Globus pallidus (tissue), 1 donor: Measurements from ENCODE around the gene IFITM10.
"Not testable (repeated sequence)": the region's sequence is repeated elsewhere in the genome, so short reads cannot be mapped to it uniquely, and the experiment has no call there.

Source experiments
- DNase-seq: peaks from one replicate; pipeline ENCODE4 v3.0.0-alpha.2; 2015; ENCODE audit warnings: low spot score

Gene IFITM10

DNA sequence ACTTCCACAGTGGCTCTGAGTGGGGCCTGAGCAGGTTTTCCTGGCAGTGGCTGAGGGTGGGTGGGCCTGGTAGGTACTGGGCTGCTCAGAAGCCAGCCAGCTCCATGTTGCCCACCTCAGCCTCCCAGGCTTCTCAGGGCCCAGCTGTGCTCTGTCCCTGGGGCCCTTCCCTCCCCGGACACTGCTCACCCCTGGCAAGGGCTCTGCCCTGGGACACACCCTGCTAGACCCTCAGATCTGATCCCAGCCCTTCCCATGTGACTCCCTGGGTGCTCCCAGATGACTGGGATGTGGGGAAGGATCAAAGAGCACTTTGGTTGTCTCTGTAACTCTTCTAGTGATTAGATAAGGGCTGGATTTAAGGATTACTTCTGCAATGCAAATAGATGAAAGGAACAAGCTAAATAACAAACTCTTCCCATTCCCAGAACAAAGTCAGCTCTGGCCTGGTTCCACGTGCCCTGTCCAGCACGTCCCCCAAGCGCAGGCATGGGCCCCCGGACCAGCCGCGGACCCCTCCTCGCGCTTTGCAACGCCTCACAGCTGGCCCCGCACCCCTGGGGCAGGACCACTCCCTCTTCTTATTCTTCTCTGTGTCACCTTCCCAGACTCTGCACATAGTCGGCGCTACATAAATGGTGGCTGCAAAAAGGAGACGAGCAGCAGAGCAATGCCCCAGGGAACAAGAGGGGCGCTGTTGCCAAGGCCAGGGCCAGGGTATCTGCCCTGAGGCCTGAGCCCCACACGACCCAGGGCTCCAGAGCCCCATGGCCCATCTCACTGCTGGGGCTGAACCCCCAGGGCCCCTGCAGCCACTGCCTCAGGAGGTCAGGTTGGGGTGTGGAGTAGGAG lies 59.1 kb downstream of the IFITM10 start:
- no peak for DNase-seq

DNA sequence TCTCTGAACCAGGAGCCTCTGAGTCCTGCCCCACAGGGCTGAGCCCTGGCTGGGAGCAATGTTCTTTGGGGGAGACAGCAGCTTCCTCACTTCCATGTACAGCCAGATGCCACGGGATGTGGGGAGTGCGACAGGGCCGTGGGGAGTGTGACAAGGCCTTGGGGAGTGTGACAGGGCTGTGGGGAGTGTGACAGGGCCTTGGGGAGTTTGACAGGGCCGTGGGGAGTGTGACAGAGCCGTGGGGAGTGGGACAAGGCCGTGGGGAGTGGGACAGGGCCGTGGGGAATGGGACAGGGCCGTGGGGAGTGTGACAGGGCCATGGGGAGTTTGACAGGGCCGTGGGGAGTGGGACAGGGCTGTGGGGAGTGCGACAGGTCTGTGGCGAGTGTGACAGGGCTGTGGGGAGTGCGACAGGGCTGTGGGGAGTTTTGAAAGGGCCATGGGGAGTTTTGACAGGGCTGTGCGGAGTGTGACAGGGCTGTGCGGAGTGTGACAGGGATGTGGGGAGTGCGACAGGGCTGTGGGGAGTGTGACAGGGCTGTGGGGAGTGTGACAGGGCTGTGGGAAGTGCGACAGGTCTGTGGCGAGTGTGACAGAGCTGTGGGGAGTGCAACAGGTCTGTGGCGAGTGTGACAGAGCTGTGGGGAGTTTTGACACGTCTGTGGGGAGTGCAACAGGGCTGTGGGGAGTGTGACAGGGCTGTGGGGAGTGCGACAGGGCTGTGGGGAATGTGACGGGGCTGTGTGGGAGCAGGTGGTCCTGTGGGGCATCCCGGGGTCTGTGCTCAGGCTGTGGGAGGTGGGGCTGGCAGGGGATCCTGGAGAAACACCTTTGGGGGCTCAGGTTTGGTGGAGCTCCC lies 60.0 kb downstream of the IFITM10 start:
- DNase-seq, result no peak

DNA sequence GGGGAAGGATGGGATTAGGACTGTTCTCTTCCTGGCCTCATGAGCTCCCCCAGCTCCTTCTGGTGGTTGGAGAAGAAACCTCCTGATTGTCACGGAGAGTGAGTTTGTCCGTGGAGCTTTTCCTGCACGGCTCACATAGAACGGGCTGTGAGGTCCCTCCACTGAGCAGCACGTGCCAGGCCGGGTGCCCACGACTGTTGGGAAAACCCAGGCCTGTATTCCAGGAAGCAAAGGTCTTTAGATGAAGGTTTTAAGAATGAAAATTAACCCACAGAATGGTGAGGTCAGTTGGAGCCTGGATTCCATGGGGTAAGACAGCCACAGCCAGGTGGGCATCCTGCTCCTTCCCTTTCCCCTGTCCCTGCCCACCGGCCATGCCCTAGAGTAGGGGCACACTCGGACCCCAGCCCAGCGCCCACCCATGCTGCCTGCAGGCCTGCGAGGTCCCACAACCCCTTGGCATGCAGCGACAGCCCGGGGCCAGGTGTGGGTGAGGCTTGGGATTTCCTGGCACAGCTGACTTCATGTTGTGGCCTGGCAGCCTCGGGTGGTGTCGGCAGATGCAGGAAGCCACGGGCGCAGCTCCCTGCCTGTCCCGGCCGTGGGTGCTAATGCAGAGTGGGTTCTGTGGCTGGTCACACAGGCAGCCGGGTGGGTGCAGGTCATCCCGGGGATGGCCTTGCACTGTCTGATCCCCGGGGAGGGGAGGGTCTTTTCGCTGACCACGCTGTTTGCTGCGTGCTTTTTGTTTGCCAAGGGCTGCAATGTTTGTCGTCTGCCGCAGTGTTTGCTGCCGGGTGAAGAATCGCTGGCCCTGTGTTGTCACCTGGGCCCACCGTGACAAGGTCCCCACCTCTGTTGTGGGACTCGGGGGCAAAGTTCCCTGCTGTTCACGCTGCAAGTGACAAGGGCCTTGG lies 60.9 kb downstream of the IFITM10 start:
- DNase-seq, result not testable (repeated sequence)

DNA sequence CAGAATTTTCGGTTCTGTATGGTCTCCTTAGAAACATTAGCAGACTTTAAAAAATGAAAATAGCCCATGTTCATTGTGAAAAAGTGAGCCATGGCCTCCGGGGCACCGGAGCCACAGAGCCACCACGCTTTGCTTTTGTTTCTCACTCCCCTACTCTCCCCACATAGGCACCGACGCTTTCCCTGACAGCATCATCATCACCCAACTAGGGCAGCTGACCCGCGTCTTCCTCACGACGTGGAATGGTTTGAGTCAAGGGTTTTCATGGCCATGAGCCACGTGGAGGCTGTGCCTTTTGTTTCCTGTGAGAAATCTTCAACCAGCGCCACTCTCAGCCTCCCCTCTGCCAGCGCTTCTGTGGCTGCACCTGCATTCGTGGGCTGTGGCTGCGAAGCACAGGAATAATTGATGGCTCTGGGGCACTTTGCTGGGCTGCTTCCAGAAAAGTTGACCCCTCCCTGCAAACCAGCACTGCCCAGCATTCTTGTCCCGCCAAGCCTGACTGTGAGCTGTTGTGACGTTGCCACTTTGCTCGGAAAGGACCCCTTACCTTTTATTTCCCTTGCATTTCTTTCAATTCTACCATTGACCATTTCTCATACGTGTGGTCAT lies 62.0 kb downstream of the IFITM10 start:
- DNase-seq, result not testable (repeated sequence)

DNA sequence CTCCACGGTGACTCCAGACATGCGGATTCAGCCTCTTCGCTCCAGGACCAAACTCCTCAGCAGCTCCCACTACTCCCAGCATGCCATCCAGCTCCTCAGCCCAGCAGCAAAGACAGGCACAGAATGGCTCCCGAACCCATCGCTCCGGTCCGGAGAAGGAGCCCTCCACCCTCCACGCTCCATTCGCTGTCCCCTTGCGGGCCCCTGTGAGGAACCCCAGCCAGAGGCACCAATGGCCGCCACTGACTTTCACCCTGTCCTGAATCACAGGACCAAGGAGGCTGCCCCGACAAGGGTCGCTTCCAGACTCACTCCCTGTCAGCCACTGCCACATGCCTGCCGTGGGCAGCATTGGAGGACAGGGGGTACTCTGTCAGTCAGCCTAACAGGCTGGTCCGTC lies 64.2 kb downstream of the IFITM10 start:
- DNase-seq, result not testable (repeated sequence)

DNA sequence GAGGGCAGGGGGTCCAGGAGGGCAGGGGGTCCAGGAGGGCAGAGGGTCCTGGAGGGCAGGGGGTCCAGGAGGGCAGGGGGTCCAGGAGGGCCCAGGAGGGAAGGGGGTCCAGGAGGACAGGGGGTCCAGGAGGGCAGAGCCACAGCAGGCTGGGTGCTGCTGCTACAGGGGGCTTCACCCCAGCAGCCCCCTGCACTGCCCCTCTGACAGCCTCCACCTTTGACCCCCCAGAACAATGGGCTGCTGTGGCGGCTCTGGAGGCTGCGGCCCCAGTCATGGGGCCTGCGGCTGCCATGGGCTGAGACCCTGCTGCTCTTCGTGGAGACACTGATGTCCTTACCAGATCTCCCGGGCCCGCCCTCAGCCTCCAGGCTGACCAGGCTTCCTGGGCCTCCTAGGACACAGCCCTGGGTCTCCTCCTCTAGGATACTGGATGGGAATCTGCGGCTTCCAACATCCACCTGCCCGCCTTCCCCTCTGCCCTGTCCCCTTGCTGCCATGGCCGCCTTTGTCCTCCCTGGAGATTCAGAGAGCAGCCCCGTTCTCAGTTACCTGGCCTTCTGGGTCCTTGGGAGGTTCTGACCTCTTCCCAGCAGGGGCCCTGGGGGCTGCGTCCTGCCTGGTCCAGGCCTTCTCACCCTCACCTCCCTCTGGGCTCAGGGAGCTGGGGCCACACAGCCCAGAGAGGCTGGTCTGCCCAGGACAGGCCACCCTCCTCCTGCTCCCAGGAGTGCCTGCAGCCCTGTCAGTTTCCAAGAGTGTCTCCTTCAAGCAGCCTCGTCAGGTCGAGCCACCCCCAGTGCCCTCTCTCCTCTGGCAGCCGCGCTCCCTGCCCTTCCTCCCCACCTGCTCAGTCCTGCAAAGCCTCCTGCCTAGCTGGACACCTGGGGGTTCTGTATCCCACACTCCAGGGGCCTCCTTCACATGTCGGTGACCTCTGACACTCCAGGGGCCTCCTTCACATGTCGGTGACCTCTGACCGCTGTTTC lies 65.2 kb downstream of the IFITM10 start:
- not testable (repeated sequence) for DNase-seq

DNA sequence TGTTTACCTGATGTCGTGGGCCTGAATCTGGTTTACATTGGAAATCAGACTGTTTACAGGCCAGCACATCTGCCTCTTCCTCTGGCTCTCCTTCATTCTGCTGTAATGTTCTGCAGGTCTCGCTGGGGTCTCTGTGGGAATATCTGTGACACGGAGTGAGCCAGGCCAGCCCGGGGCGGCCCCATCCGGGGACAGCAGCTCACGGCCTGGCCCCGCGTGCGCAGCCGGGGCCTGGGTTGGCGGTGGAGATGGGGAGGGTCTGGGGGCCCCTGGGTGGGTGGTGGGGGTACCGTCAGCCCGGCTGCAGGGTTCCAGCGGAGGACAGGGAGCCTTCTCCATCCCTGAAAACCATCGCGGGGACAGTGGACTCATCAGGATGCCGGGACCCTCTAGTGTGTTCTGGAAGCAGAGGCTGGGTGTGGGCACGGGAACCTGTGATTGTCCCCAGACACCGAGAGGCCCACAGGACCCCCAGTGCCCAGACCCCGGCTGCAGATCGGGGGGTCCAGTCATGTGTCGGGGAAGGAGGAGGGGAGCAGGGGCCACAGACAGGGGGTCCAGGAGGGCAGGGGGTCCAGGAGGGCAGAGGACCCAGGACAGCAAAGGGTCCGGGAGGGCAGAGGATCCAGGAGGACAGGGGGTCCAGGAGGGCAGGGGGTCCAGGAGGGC lies 66.4 kb downstream of the IFITM10 start:
- not testable (repeated sequence) for DNase-seq

DNA sequence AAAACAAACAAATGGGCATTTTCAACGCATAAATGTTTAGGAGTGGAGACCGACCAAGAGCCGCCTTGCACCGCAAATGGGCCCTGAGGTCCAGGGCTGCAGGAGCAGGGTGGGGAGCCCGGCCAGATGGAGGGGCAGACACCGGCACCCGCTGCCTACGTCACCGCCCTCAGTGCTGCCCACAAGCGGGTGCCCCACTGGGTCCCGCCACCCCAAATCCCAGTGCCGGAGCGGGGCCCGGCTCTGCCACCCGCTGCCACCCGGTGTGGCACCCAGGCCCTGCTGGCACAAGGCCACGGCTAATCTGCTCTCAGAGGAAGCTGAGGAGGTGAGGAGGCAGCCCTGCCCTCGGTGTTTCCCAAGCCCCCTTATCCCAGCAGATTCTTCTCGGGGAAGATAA lies 67.2 kb downstream of the IFITM10 start:
- DNase-seq, result not testable (repeated sequence)
